ENCODE results near the gene IGLL1.
A peak's percentile ranks its signal among the peaks of the same experiment; 100 is the strongest.
"Not testable (repeated sequence)": the region's sequence is repeated elsewhere in the genome, so short reads cannot be mapped to it uniquely, and the experiment has no call there.

The IGLL1 gene

DNA sequence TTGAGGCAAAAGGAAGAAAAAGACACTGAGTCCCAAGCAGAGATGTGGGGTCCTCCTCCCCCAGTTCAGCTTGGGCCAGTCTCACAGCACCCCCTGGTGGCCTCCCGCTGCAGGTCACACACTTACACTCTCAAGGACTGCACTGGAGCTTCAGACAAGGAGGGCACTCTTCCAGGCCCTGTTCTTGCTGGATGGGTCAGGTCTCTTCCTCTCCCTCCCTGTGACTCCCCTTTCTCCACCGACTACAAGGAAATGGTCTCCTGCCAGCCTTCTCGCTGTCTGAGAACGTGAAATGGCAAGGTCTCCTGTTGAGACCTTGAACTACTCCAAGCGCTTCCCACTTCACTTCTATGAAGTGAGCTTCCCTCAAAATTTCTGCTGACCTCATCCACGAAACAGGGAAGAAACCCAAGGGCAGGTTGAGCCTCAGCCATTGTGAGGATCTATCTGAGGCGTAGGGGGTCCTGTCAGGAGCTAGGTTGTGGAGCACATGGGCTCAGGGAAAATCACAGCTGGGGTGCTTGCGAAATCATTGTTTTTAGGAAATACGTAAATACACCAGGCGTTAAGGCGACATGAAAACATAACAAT is 11.2 kb upstream of the IGLL1 start:
- DNase-seq: peak; percentile 86

DNA sequence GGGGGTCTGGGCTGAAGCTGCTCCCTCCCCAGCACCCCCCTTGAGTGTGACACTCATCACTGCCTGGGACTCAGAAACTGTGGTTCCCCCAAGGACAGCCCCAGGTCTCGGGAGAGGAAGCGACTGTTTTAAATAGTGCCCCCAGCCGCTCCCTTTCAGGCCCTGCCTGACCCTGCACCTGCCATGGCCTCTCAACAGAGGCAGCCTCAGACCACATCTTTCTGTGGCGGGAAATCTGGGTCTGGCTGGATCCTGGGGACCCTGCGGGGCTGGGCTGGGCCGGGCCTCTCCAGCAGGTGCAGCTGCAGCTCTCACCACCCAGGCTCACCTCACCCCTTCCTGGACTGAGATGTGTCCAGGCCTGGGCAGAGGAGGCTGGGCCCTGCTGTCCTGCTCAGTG is 3.7 kb upstream of the IGLL1 start:
- DNase-seq: peak; percentile 57

DNA sequence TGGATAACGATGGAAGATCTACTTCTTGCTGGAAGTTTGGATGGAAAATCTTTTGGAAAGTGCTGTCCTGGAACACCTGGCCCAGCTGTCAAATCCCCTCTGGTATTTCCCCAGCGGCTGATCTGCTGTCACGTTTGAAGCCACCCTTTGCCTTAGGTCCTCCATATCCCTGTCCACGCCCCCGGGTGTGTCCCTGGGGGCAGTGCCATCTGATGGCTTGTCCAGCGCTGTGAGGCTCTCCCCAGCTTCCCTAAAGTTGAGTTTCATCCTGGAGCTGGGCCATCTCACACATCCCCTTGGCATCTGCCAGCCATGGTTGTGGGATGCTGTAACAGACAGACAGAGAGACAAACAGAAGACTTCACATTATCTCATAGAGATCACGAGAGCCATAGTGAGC is 3.1 kb upstream of the IGLL1 start:
- DNase-seq: no peak

DNA sequence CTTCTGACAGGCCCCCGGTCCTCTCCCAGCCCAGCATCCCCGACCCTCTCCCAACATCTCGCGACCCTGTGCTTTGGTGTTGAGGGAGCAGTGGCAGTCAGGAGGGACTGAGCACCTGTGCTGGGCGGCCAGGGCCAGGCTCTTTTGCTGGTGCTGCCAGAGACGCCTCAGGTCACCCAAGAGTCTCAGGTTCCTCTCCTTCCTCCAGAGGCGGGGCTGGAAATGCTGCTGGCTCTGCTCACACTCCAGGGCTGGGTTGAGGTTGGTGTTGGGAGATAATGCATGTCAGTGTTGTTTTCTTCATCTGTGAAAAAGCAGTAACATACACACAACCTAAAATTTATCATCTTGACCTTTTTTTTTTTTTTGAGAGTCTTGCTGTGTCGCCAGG is 1.2 kb upstream of the IGLL1 start:
- DNase-seq: peak; percentile 89

DNA sequence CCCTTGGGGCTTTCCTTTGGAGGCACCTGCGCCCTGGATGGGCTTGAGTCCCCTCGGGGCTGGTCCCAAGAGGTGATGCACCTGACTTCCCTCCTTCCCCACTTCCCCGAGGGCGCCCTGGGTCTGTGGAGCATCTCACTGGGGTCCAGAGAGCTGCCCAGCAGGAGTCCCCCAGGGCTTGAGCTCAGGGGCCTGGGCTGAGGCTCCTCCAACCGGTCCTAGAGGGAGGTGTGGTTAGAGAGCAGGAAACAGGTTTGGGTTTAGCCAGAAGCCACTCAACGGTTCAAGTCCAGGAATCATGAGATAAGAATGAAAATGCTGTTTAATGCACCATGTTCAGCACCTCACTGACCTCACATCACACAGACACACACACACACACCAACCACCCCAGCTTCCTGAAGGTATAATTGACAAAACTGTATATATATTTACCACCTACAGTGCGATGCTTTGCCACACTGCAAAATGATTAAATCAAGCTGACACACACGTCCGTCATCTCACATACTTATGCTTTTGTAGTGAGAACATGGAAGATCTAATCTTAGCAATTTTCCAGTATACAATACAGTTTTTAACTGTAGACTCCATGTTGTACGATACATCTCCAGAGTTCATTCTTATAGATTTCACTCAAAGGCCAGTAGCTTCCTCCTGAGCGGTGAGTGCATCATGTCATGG is 628 bp upstream of the IGLL1 start:
- peak; percentile 95 for DNase-seq

DNA sequence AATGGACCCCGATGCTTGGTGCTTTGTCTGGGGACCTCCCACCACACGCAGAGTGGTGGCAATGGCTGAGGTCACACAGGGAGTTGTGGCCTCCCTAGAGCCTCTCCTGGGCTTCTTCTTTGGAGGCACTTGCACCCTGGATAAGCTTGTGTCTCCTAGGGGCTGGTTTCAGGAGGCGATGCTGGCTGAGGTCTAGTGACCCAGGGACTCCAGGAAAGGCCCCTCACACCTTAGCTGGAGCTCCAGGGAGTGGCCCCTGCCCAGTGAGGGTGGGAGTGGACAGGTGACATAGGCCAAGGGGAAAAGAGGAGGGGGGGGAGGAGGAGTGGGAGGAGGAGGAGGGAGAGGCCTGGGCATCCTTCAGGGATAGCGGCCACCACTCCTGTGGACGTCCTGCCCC is 810 bp downstream of the IGLL1 start:
- peak; percentile 35 for DNase-seq

DNA sequence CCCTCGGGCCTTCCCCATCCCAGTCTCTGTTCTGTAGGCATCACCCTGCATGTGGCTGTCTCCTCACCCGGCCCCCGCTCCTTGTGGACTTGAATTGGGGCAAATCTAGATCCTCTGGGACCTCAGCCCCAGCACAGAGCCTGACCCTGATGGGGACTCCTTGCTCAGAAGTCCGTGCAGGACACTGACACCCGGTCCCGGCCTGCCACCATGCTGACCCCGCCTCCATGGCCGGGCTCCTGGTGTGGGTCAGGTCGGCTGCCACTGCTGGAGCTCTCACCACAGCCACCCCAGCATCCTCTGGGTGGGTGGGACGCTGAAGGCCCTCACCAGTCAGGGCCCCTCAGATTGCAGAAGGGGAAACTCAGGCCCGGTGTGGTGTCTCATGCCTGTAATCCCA is 1.8 kb downstream of the IGLL1 start:
- DNase-seq: peak; percentile 35

DNA sequence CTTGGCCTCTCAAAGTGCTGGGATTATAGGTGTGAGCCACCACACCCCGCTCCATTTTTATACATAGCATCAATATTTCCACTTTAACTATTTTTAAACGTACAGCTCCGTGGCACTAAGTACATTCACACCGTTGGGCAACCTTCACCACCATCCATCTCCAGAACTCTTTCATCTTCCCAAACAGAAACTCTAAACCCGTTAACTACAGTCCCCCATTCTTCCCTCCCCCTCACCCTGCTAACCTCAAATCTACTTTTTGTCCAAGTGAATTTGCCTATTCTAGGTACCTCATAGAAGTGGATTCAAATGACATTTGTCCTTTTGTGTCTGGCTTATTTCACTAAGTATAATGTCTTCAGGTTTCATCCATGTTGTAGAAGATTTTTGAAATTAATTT is 3.4 kb downstream of the IGLL1 start:
- no peak for DNase-seq

DNA sequence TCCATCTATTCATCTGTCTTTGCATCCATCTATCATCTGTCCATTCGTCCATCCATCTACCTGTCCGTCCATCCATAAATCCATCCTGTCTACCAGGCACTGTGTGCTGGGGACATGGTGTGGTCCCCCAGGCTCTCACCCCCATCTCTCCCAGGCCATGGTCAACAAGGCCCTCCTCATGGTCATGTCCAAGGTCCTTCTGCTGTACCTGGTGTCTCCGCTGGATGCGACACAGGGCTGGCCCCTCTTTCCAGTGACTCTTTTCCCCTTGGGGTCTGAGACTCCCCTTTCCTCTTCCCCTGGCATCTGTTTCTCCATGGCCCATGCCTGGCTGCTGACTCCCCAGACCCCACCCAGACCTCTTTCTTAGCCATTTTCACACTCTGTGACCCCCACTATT is 4.5 kb downstream of the IGLL1 start:
- no peak for DNase-seq

DNA sequence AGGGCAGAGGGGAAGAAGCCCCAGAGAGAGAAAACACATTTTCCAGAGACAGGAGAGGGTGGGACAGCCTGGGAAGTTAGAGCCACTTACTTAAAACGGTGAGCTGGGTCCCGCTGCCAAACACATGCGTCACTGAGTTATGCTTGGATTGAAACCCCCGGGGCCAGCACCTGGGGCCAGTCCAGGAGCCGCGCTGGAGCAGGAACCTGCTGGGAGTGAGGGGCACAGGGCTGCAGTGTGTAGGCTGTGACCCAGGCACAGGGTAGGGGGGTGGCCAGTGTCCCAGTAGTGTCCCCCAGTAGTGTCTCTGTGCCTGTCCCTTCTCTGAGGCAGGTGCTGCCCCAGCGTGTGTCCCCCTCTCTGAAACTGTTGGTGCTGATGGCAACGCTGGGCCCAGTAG is 5.2 kb downstream of the IGLL1 start:
- DNase-seq: no peak

DNA sequence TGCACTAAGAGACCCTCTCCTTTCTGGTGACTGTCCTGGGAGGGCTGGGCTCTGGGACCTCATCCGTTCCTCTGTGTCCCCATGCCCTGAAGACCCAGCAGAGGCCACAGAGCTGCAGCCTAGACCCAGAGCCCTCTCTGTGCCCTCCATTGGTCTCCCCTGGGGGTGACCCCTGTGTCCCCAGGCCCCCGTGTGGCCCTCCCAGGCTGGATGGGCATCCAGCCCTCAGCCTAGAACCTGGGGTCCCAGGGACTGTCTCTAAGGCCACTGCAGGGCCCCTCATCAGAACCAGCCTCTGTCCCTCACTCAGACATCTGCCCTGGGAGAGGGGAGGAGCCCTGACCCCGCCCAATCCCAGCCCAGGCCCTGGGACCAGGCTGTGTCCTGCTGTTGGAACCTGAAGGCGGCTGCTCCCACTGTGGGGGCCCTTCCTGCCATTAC is 5.7 kb downstream of the IGLL1 start:
- no peak for DNase-seq

DNA sequence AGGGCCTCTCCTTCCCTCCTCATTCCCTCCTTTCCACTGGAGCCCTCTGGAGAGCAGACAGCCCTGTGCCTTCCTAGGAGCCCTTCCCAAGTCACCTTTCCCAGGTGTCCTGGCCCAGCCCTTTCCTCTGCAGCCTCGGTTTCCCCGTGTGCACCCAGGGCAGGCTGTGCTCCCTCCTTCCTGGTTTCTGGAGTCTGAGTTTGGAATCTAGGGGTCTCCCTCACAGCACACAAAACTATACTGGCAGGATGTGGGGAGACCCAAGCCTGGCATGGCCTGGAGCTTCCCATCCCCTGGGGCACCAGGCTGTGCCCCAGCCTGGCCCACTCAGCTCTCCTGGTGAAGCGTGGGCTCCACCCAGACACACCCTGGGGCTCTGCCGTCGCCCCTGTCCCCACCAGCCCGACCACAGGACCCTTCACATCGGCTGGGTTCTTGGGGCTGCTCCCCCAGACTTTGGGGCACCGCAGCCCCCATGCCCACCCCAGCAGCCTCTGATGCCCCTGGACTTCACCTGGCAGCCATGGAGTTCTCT is 6.3 kb downstream of the IGLL1 start:
- DNase-seq: not testable (repeated sequence)

DNA sequence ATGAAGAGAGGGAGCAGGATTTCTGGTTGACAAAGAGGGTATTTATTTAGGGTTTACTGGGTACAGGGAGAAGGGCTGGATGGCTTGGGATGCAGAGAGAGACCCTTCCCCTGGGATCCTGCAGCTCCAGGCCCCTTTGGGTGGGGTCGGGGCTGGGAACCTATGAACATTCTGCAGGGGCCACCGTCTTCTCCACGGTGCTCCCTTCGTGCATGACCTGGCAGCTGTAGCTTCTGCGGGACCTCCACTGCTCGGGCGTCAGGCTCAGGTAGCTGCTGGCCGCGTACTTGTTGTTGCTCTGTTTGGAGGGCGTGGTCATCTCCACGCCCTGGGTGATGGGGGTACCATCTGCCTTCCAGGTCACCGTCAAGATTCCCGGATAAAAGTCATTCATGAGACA is 7.0 kb downstream of the IGLL1 start:
- DNase-seq: not testable (repeated sequence)

DNA sequence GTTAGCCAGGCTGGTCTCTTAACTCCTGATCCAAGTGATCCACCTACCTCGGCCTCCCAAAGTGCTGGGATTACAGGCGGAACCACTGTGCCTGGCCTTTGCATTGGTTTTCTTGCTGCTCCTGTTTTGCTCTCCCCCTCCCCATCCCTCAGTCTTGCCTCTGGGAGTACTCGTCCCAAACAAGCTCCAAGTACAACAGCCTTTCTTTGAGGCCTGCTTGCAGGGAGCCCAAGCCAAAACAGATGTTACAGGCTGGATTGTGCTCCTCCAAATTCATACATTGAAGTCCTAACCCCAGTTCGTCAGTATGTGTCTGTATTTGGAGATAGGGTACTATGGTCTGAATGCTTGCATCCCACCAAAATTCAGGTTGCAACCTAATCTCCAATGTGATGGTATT is 8.6 kb downstream of the IGLL1 start:
- no peak for DNase-seq

DNA sequence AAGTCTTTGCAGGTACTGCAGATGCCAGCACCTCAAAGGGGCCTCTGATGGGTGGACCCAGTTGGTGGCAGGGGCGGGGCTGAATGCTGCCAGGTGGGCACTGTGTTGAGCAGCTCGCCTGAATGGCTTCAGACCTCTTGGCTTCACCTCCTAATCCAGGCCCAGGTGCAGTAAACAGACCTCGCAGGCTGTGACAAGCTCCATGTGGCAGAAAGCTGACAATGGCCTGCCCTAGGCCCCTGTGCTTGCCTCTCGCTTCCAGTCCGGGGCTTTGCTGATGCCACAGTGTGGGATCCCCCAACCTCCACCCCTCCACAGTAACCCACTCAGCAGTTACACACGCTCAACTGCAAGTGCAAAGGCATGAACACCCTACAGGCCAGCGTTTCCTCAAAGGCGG is 9.4 kb downstream of the IGLL1 start:
- DNase-seq: no peak

DNA sequence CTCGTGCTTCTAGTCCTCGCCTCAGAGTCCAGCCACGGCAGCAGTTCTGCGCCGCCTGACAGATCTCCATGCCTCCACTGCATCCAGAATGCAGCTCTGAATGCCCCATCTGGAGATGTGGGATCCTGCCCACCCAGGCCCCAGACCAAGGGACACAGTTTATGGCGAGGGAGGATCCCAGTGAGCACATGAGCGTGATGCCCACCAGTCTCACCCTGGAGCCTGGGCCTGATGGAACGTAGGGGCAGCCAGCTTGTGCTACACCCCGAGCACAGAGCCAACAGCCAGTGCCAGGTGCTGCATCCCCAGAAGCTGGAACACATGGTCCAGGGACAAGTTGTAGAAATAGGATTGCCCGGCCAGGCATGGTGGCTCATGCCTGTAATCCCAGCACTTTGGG is 10.4 kb downstream of the IGLL1 start:
- no peak for DNase-seq

DNA sequence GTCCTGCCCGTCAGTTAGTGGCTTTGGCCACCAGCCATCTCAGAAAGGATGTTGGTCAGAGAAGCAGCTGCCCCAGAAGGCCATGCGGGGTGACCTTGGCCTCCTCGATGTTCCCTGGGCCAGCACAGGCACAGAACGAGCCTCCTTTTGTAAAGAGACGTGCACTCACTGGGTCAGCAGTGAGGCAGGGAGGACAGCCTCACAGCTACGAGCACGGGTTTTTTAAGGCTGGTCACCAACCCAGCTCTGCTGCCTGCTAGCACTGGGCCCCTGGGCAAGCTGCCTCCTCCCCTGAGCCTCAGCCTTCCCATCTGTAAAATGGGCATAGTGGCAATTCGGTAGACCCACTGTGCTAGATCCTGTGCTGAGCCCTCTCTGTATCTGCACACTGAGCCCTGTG is 10.8 kb downstream of the IGLL1 start:
- no peak for DNase-seq

DNA sequence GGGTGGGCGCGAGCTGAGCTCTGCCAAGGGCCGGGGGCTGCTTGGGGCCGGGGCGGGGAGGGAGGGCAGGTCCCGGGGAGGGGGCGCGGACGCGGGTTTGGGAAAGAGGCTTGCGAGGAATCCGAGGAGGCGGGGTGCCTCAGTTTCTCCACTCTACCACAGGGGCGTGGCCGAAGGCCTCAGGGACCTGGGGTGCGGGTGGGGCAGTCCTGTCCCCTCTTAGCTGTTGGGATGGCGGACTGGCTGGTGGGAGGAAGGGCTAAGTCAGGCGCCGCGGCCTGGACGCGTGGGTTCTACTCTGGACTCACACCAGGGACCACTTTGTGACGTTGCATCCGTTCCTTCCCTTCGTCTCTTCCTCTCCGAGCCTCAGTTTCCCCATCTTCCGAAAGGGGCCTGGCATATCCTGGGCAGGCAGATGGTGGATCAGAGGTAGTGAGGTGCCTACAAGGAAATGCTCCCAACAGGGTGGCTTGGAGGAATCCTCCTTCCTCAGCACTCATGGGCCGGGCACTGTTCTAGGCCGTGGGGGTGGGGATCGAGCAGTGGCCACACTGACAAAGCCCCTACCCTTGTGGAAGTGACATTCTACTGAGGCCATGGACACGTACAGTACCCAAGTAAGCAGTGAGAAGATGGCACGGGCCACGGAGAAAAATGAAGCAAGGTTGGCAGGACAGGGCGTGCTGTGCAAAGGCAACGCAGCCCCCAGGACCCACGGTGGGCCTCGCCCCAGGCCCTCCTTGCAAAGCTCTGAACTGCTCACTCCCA is 13.2 kb downstream of the IGLL1 start:
- no peak for DNase-seq

DNA sequence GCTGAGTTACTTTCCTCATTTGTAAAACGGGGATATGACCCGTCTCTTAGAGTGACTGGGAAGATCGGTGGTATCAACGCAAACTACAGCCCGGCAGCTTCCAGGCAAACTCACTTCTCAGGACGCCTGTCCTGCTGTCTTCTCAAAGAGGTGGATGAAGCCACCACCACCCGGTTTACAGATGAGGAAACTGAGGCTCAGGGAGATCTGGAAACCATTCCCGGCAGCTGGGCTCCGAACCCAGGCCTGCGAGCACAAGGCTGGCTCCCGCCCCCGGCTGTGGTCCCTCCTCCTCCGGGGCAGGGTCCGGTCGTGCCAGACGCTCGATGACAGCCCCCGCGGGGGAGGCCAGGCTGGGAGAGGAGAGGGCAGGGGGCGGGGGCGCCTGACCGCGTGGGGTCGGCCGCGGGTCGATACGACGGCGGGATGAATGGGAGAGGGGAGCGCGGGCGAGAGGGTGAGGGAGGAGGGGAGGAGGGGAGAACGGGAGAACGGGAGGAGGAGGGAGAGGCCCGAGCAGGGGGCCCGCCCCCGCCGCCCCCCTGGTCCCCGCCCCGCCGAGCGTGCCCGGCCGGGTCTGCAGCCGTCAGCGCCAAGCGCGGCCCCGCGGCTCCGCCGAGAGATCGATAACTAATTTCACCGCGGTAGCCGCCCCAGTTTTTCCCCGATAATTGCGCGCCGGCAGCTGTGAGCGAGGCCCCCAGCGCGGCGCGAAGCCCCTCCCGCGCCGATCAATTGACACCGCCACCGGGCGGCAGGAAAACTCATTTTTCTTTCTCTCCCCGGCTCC is 14.0 kb downstream of the IGLL1 start:
- DNase-seq: peak; percentile 43

DNA sequence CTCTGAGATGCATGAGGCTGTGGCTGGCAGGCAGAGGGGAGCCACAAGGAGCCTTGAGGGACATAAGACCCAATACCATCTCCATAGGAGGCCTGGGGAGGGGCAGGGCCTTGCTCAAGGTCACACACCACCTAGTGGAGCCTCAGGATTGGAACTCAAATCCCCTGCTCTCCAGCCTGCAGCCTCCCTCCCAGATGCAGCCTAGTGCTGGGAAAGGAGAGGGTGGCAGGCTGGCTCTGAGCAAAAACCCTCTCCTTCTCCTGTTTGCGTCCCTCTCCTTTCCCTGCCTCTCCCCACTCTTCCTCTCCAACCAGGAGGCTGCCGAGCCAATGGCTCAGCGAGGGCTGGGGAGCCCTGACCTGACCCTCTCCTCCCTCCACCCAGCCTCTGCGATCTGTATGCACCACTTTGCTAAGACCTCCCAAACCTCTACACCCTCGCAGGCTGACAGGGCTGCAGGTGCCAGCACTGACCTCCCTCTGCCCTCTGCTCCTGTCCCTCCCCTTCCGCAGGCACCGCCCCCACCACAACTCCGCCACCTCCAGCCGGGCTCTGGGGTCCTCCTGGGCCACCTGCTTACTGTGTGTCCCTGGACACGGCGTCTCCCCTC is 14.7 kb downstream of the IGLL1 start:
- peak; percentile 71 for DNase-seq

DNA sequence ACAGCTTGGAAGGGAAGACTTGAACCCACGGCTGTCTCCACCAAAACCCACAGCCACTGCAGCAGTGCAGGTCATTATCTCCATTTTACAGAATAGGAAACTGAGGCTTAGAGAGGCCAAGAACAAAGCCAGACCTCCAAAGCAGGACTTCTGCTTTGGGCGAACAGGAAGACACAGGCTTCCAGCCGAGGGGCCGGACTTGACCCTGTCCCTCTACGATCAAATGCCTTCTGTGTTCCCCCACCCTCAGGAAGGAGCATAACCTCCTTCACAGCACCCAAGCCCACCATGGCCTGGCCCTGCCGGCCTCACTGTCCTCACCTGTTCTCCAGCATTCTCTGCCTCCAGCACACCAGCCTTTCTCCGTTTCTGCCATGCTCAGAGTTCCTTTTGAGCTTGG is 15.8 kb downstream of the IGLL1 start:
- no peak for DNase-seq

DNA sequence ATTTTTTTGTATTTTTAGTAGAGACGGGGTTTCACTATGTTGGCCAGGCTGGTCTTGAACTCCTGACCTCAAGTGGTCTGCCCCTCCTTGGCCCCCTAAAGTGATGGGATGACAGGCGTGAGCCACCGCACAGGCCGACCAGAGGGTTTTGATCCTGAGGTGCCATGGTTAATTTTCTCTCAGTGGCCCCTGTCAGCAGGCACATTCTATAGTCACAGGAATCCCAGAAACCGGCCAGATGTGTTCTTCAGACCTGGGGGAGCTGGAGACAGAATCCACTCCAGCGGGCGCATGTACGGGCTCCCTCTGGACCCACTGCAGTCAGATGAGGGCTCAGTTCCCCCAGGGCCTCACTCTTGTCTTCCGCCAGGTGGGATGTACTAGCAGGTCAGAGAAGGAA is 17.0 kb downstream of the IGLL1 start:
- DNase-seq: no peak

DNA sequence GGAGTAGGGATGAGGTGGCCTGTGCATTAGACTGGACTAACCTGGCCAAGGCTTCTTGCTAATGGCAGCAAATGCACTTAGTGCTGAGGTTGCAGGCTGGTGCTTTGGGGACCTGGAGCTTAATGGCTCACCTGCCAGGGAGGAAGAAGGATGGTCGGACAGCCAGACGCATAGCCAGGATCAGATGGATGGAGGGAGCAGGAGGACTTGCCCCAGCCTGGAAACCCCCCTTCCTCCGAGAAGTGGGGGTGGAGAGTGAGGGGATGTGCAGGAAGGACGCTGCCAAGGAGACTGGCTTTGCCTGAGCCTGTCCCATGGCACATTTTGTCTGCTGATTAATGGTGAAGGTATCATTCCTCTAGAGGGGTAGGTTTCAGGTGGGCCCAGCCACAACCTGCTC is 17.9 kb downstream of the IGLL1 start:
- DNase-seq: no peak

Measured in hematopoietic multipotent progenitor cell treated with erythropoietin and hydrocortisone succinate and interleukin-3 and kit ligand, for 4 days (in vitro differentiated cells).